Upper lobe of right lung (tissue), 1 donor: ENCODE data around the gene RNF167. TPM values are rescaled to one million over a fixed set of nuclear protein-coding genes. Genes with fewer than 3 reads are reported as not detected.
A peak's percentile ranks its signal among the peaks of the same experiment; 100 is the strongest.
"Not testable (repeated sequence)": the region's sequence is repeated elsewhere in the genome, so short reads cannot be mapped to it uniquely, and the experiment has no call there.

ENCODE experiments used
- ATAC-seq: fragments of 200-7000 bp; cut with Tn5 transposase; one replicate; pipeline ENCODE4 v1.9.1; 2020; ENCODE audit warnings: mild to moderate bottlenecking, moderate library complexity
- DNase-seq: peaks from one replicate; pipeline ENCODE4 v3.0.0-alpha.2; 2020
- H3K27ac ChIP-seq: fragments of 200-600 bp; one replicate; pipeline ENCODE4 v1.8.0; 2022
- H3K27me3 ChIP-seq: fragments of 200-600 bp; one replicate; pipeline ENCODE4 v1.8.0; 2022; ENCODE audit warnings: mild to moderate bottlenecking
- H3K36me3 ChIP-seq: fragments of 200-600 bp; one replicate; pipeline ENCODE4 v1.8.0; 2022
- H3K4me1 ChIP-seq: fragments of 200-600 bp; one replicate; pipeline ENCODE4 v1.8.0; 2022
- H3K4me3 ChIP-seq: fragments of 200-600 bp; one replicate; pipeline ENCODE4 v1.8.0; 2022; ENCODE audit warnings: mild to moderate bottlenecking
- H3K9me3 ChIP-seq: fragments of 200-600 bp; one replicate; pipeline ENCODE4 v1.8.0; 2022
- CTCF ChIP-seq: fragments of 200-600 bp; IDR thresholded peaks from one replicate; pipeline ENCODE4 v1.8.0; 2022; ENCODE audit warnings: antibody characterized with exemption
- intact Hi-C: fragments of 100-400 bp; cut with DNase I; formaldehyde crosslinking; loops from one replicate; pipeline ENCODE4 v1.11.0; 2022
- total RNA-seq: library from RNA; stranded (reverse); fragmentation: NEBNext Ultra II Directional; extraction: Animal tissue kit (Norgen Biotek cat#: 25700); gene quantifications from one replicate; pipeline ENCODE4 v1.2.1, GENCODE V29; 2021
- donor health status: DM: no; HTN: yes; CAD: no; lungs with severe emphysema.

The RNF167 gene
- total RNA-seq, 1 donor from 2014 or later = 92.9 TPM

- DNase-seq = no peak
- Histone ChIP-seq H3K4me3 (no peak overlapping the region), H3K27ac (peak overlapping the region; percentile 55), H3K27me3 (no peaks in the 10 kb centered on the region), H3K4me1 (peaks cover 5% of the 10 kb centered on the region), H3K9me3 (no peaks in the 10 kb centered on the region), H3K36me3 (no peaks in the 10 kb centered on the region)
- no peak for ATAC-seq
- no peak for TF ChIP-seq CTCF
- intact Hi-C loops = loop anchor here (10.0 kb wide), 1 partner anchor 156 kb away; no protein-coding TSS in a partner anchor
These were observed 31.8 kb upstream of the RNF167 start for GRCh38 chr17:4908301-4908700.

GRCh38 chr17:4908711-4909496, 31.2 kb upstream of the RNF167 start:
- H3K36me3 ChIP-seq = no peaks in the 10 kb centered on the region
- no peaks in the 10 kb centered on the region for H3K9me3 ChIP-seq
- DNase-seq = peak; percentile 93
- intact Hi-C loops = loop anchor here (10.0 kb wide), 1 partner anchor 156 kb away; no protein-coding TSS in a partner anchor
- peak overlapping the region; percentile 81 for H3K27ac ChIP-seq
- H3K4me3 ChIP-seq = no peak overlapping the region
- ATAC-seq = peak; percentile 99
- TF ChIP-seq CTCF = peak; percentile 95
- no peaks in the 10 kb centered on the region for H3K27me3 ChIP-seq
- peaks cover 5% of the 10 kb centered on the region for H3K4me1 ChIP-seq

- ATAC-seq (no peak), DNase-seq (no peak)
- Histone ChIP-seq H3K36me3 (no peaks in the 10 kb centered on the region), H3K4me1 (peaks cover 5% of the 10 kb centered on the region), H3K9me3 (no peaks in the 10 kb centered on the region), H3K27me3 (no peaks in the 10 kb centered on the region), H3K27ac (no peak overlapping the region), H3K4me3 (no peak overlapping the region)
- intact Hi-C loops = no loop called here
- no peak for TF ChIP-seq CTCF
These were observed 26.1 kb upstream of the RNF167 start for GRCh38 chr17:4913994-4914393.

- ATAC-seq, DNase-seq, intact Hi-C loops: not testable (repeated sequence)
These were observed 25.5 kb upstream of the RNF167 start for GRCh38 chr17:4914551-4914950.

GRCh38 chr17:4919511-4920047, 20.5 kb upstream of the RNF167 start:
- intact Hi-C loops = no loop called here
- no peak for ATAC-seq
- DNase-seq = no peak
- H3K4me1 ChIP-seq = no peaks in the 10 kb centered on the region
- H3K27me3 ChIP-seq = no peaks in the 10 kb centered on the region
- no peaks in the 10 kb centered on the region for H3K36me3 ChIP-seq
- no peak overlapping the region for H3K27ac ChIP-seq
- TF ChIP-seq CTCF = no peak
- H3K4me3 ChIP-seq = no peak overlapping the region
- no peaks in the 10 kb centered on the region for H3K9me3 ChIP-seq

More at GRCh38 chr17:4914551-4914950, 25.5 kb upstream of the RNF167 start:
- H3K27ac ChIP-seq, H3K36me3 ChIP-seq, H3K27me3 ChIP-seq, H3K4me1 ChIP-seq, H3K9me3 ChIP-seq, H3K4me3 ChIP-seq: not testable (repeated sequence)

GRCh38 chr17:4920351-4921048, 19.6 kb upstream of the RNF167 start:
- H3K4me3 ChIP-seq = no peak overlapping the region
- intact Hi-C loops = no loop called here
- DNase-seq (peak; percentile 88), ATAC-seq (peak; percentile 94)
- no peak for TF ChIP-seq CTCF
- H3K27me3 ChIP-seq = no peaks in the 10 kb centered on the region
- H3K36me3 ChIP-seq = no peaks in the 10 kb centered on the region
- no peaks in the 10 kb centered on the region for H3K4me1 ChIP-seq
- H3K27ac ChIP-seq = peak overlapping the region; percentile 2
- no peaks in the 10 kb centered on the region for H3K9me3 ChIP-seq
